H4 (cell line): Measurements from ENCODE around the gene SULT4A1. TPM values are rescaled to one million over a fixed set of nuclear protein-coding genes. Genes with fewer than 3 reads are reported as not detected.

Experiments used
- DNase-seq: peaks from one replicate; pipeline ENCODE4 v3.0.0-alpha.2; 2015; ENCODE audit warnings: low spot score
- total RNA-seq: library from RNA; depleted of rRNA; stranded (reverse); fragments of >200 nt; shearing (Covaris generic); gene quantifications from 2 replicates; pipeline ENCODE4 v1.2.3, GENCODE V29; 2014

Gene SULT4A1
- total RNA-seq, 1 experiment from 2014 or later: 0.33 TPM

DNA sequence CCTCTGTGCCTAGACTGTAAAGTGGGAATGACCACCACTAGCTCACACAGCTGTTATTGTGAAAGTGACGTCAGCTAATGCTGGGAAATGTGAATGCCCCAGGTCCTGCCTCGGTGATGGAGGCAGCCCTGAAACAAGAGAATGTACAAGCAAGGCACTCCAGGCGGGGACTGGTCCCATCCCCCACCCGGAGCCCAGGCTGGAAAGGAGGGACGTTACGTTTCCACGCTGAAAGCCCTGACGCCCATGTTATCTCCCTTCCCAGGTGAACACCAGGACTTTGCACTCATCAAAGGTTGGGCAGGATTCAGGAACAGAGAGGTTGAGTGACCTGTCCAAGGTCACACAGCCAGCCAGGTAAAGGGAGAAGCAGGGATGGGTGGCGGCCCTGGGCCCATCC is 784 bp downstream of the SULT4A1 start:
- DNase-seq: no peak

DNA sequence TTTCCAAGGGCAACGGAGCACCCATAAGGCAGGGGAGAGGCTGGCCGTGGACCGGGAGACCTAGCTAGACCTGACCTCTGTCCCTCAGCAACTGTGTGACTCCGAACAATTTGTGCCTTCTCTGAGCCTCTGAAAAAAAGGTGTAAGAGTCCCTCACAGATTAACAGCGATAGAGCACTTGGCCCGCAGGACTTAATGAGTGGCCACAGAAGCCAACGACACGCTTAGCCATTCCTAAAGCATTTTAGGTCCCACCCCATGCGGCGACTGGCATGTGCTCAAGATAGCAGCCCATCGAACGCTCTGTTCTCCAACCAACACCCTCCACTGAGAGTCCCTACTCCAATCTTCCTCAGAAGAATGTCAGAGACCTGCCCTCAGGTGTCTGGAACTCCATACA is 1.5 kb downstream of the SULT4A1 start:
- DNase-seq: no peak

DNA sequence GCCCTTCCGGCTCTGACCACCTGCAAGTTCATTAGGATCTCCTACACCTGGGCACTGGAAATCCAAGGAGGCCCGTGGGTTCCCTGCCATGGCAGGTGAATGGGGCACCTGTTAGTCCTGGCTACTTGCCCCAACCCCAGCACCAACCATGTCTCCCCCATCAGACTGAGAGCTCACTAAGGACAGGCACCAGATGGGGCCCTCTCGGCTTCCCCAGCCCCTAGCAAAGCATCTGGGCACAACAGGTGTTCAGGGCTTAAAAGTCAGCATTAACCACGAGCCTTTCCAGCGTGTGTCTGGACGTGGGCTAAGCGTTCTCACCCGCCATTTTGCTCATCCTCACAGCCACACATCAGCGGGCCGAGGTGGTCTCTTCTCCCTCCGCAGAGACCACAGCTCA is 2.2 kb downstream of the SULT4A1 start:
- no peak for DNase-seq

DNA sequence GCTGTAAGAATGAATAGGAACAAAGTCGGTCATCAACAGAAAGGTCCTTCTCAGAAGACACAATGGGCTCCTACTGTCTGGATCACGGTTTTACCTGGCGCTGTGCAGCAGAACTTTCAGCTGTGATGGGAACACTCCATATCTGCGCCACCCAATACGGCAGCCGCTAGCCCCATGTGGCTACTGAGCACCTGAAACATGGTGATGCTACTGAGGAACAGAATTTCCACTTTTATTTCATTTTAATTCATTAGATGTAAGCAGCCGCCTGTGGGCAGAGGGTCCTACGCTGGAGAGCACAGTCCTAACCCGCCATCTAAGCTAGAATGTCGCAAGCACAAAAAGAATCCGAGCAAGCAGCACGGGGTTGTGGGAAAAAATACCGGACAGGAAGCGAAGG is 2.7 kb downstream of the SULT4A1 start:
- DNase-seq: no peak

DNA sequence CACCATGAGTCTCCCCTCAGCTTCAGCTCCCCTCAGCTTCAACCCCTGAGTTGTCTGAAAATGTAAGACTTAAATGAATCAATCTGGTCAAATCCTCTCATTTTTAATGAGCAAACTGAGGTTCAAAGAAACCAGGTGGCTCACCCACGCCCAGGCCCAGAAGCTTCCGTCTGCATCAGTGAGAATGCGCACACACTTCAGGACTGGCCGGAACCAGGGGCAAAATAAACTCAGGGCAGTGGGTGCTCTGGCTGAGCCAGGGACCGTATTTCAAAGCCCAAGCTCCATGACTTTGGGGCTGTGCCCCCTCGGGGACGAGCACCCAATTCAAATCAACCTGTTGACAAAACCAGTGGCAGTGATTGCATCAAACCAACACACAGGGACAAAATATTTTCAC is 3.1 kb downstream of the SULT4A1 start:
- DNase-seq: no peak

DNA sequence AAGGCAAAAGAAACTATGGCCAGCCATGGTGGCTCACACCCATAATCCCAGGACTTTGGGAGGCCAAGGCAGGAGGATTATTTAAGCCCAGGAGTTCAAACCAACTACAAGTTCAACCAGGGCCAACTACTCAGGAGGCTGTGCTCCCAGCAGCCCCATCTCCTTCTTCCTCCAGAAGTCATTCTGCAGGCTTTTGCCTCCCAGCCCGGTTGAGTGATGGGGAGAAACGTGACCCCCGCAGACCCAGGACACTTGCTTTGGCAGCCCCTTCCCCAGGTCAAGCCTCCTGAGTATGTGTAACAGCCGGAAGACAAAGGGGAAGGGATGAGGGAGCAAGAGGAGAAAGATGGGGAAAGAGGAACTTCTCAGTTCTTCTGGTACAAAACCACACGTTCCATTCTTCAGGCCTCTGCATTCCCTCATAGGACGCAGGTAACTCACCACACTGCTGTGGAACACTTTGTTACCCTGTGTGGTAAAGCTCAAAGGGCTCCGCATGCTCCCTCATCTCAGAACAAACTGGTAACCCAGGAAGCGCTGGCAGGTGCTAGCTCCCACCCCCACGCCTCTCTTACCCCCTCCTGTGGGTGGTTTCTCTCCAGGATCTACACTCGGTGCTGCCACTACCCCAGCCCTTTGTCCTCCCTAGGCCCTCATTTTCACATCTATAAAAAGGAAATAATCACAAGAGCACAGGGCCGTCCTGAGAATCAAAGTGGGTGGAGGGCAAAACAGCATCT is 4.0 kb downstream of the SULT4A1 start:
- no peak for DNase-seq

DNA sequence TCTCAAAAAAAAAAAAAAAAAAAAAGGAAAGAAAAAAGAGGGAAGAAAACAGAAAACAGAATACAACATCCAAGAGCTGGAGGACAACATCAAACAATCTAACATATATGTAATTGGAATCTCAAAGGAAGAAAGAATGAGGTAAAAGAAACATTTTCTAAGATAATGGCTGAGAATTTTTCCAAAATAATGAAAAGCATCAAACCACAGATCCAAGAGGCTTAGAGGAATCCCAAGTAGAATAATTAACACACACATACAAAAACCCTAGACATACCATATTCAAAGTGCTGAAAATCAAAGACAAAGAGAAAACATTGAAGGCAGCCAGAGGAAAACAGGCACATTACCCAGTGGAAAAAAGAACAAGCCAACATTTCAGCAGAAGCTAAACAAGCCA is 4.9 kb downstream of the SULT4A1 start:
- no peak for DNase-seq

DNA sequence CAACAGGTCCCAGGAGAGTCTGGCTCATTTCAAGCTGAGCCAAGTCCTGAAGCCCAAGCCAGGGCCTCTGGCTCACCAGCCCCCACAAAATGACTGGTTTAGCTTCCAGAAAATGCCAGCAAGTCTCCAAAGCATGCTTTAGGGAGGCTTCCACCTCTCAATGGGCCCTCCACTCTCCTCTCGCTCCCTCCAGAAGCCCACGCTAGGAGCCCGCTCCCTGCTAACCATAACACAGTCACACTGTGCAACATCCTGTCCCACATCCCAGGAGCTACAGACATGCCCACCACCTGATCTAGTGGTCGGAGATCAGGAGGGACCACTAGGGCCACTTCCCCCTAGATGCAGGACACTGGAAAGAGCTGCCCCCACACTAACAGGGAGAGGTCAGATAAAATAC is 6.9 kb downstream of the SULT4A1 start:
- DNase-seq: no peak

DNA sequence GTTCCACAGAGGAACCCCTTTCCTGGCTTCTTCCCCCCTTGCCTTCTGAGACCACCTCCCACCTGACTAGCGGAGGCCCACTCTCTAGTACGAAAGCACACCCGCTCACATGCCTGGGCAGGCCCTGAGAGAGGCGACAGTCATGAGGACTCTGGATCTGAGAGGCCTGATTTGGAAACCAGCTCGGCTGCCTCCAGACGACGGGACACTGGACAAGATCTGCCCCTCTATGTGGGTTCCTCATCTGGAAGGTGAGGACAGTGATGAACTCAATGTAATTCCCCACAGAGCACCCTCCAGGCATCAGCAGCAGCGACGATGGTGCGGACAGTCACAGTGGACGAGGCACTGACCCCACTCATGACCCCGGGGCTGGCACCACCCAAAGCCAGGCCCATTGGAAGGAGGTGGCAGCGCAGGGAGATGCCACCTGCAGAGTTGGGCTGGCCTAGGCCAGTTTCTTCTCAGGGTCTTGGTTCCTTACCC is 7.5 kb downstream of the SULT4A1 start:
- no peak for DNase-seq

DNA sequence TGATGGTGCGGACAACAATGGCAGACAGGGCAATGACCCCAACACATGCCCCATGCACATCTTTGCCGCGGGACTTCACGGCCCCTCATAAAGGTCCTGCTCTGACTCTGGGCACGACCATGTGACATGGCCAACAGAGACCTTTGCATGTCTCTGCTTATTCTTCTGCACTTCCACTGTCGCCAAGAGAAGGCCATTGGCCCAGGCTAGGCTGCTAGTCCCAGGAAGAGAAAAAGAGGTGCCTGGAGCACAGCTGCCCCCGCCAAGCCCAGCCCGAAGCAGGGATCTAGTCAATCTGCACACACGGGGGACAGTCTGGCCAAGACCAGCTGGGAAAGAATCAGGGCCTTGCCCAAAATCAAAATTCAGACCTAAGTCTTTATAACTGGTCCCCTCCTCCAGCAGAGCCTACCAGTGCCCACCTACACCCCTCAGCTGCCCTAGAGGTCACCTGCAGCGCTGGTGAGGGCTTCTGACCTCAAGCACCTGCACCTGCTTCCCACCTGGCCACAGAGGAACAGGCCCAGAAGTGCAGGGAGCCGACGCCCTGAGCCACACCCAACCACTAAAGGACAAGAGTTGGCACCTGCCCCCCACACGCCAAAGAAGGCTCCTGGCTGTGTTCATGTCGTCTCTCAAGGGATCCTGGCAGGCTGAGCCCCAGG is 8.1 kb downstream of the SULT4A1 start:
- no peak for DNase-seq

DNA sequence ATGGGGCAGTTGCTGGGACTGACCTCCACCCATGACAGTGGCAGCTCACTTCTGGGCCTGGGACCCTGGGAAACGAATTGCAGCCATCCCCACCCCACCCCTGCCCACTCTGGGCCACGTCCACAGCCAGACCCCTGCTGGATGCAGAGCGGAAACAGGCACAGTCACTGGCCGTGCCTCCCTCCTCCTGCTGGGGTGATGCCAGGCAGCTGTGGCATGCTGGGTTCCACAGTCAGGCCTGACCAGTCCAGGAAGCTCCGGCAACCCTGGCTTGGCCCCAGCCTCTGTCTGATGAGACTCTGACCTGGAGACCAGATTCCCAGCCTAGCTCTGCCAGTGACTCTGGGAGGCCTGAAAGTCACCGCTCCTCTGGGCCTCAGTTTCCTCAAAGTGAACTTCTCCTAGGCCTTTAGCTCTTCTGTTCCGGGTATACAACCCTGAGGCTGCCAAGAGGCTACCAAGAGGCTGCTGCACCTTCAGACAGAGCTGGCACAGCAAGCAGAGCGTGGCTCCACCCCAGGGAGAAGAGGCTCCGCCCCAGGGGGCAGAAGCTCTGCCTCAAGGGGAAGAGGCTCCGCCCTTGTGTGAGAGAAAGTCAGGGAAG is 8.9 kb downstream of the SULT4A1 start:
- DNase-seq: no peak

DNA sequence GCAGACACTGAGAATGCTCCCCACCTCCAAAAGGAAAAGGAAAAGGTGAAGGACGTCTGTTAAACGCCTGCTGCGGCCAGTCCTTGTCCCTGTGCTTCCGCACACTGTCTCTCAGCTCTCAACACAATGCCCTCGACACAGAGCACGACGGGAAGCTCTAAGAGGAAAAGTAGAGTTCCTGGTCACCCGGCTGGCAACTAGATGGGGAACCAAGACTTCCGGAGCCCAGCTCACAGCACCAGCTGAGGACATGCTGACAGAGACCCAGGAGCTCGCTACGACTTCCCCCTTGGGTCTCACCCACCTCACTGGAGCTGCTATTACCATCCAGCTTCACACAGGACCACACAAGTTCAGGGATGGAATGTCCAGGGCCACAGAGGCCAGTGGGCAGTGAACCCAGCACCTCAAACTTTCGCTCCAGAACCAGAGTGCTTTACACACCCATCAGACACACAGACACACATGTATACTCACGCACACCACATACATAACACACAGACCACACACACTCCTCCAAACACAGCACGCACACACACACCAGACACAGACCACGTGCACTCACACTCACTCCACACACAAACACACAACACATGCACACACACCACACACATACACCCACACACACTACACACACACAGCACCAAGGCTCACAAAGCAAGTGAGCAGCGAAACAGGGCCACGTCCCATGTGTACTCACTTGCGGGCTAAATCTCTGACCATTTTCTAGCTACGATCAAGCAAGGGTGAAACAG is 9.6 kb downstream of the SULT4A1 start:
- DNase-seq: no peak

DNA sequence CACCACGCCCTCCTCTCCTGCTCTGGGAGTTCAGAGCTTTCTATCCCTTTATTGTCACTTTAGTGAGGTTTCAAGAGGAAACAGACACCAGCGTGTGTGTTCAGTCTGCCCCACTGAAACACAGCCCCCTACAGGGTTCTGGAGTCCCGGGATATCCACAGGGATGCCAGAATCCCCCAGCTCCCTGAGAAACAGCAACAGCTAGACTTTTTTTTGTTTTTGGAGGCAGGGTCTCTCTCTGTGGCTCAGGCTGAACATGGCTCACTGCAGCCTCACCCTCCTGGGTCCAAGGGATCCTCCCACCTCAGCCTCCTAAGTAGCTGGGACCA is 10.4 kb downstream of the SULT4A1 start:
- DNase-seq: no peak

DNA sequence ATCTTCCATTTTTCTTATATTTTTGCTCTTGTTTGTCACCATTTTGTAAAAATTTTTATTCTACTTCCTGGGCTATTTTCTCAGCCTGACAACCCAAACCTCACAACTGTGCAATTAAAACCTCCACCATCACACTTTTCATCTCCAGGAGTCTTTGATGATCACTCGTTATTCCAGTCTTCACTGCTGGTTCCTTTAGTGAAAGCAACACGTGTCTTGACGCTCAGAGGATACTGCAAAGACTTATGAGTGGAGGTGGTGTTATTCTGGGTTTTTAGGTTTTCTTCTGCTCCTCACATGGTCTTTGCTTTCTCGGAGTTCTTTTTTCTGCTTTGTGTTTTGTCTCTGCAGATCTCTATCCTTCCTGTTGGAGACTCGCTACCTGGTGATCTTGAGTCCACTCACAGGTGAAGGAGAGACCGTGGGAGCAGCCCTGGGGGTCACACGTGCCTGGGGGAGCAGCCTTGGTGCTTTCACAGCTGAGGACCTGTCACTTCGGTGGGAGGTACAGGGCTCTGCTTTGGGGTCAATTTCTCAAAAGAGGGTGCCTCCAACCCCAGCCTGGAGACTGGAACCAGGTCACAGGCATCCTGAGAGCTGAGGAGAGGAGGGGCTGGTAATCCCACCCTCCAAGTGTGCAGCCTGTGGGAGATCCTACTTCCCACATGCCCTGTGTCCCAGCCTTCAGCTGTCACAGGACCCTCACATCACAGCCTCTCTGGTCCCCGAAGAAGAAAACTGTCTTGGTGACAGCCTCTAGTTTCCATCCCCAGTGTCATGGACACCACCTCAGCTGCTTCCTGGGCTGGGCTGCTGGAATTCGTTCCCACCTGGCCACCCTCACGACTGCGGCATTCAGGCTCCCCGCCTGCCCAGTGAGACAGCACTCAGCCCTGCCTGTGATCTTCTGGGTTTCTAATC is 11.0 kb downstream of the SULT4A1 start:
- DNase-seq: no peak

DNA sequence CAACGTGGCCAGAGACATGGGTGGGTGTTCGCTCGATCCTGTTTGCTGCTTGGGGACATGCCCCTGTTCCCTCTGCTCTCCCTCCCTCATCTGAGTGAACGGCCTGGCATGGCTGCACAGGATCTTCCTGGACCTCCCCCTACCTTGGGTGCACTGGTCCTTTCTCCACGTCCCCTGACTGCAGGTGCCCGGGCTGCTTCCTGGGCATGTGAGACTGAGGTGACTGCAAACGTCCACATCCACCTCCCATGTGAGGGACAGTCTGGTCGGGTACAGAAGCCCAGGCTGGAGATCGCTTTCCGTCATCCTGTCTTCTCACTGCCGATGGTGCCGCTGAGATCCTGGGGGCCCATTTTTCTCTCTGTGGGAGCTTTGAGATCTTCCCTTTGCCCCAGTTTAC is 11.8 kb downstream of the SULT4A1 start:
- DNase-seq: no peak

DNA sequence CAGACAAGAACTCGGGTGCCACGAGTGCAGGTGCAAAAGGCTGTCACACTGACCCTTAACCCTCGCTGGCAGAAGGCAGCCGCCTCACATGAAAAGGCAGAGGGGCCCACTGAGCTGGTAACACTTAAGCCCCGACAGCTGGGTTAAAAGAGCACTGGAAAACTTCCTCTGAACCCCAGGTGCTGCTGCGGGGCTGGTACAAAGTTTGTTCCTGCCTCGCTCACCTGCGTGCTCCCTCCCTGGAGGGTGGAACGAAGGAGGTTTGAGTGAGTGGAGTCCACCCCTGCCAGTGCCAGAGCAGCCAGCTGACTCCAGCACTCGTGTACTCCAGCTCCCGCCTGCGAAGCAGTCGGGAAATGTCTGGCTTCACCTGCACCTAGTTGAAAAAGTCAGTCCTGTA is 12.6 kb downstream of the SULT4A1 start:
- DNase-seq: no peak

DNA sequence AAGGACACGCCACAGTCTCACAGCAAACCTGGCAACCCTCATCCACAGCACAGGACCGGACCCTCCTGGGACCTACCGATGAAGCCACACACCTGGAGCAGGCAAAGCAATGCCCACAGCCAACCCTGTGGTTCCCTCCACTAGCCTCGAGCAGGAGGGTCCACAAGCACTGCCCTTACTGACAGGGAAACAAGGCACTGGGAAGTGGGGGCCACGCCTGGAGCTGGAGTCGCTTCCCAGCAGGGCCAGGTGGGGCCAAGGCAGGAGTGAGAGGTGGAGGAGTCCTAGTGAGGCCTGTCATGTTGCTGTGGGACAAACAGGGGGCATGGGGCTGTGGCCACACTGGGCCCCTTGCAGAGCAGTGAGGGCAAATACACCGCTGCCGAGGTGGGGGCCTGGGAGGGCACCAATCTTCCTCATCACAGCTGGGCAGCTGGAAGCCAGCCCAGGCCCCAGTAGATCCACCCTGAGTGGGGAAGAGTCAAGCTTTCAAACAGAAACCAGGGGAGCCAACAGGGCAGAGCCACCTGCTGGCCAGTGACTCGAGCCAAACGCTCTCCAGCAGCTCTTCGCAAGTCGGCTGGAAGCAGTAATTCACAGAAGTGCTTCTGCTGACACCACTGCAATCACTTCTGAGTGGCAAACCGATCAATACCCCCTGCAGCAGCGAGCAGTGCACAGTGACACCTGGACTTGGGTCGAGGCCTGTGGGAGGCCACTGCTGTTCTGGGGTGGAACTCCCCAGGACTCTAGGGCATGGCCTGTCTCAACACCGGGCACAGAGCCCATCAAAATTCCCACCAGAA is 13.7 kb downstream of the SULT4A1 start:
- no peak for DNase-seq

DNA sequence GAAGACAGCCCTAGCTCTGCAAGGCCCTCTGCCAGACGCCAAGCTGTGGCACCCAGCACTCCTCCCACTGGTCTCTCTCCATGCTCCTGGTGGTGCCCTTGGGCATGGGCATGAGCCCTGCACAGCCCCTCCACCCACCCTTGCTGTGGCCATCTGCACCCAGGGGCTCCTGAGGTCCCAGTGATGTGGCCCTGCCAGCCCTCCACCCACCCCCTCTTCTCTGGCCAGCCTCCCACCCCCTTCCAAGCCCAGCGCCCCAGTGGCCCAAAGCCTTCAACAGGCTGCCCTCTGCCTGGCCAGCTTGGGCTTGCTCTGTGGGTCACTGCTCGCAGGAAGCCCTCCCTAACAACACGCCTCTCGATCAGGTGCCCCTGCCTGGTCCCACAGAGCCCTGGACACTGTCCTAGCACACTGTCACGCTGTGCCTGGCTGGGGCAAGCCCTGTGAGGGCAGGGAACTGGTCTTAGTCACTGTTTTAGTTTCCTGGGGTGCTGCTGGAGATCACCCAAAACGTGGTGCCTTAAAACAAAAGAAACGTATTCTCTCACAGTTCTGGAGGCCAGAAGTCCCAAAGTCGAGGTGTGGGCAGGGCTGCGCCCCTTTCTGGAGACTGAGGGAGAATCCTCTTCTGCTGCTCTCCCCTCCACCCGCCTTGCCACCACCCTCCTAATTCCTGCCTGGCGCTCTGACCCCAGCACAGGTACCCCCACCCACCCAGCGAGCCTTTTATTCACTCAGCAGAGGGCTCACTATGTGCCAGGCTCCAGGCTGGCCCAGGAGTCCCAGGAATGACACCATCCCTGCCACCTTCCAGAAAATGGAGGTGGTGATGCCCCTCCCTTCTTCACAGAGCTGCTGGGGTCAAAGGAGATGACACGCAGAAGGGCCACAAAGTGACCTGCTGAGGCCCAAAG is 14.7 kb downstream of the SULT4A1 start:
- no peak for DNase-seq

DNA sequence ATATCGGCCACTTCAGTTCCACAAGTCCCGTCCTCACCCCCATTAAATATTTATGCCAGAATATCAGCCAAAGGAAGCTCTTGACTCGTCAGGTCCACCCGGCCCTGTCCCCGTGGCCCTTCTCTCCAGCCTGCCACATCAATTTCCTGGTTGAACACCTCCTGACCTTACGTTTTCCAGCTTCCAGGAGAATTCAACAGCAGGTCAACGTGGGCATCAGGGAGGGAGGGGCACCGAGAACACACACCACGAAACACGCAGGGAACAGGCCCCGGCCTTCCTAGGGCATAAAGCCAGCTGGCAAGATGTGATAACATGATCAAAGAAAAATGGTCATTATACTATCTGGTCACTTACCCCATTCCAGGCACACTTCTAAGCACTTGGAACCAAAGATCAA is 15.3 kb downstream of the SULT4A1 start:
- DNase-seq: no peak

DNA sequence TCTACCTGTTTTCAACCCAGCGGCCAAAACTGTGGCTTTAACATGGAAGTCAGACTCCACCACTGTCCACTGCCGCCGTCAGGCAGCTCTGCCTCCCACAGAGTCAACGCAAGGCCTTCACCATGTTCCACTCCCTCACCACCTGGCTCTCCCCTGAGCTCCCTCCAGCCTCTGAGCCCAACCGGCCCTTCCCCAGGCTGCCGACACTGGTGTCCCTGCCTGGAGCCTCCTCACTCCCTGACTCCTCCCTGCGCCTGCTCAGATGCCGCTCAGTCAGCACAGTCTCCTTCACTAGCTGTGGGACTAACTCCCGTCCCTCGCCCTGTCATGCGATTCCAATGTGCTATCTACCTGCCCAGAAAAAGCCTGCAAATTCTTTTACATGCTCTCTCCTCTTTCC is 16.3 kb downstream of the SULT4A1 start:
- DNase-seq: no peak
